ENCODE data around the gene NR2E3. TPM values are rescaled to one million over a fixed set of nuclear protein-coding genes. Genes with fewer than 3 reads are reported as not detected.

The NR2E3 gene
- total and polyA plus RNA-seq, 9 of the 15 experiments (the other 6 are each of a cell fraction or from before 2014, with no cell fraction given), result not detected

DNA sequence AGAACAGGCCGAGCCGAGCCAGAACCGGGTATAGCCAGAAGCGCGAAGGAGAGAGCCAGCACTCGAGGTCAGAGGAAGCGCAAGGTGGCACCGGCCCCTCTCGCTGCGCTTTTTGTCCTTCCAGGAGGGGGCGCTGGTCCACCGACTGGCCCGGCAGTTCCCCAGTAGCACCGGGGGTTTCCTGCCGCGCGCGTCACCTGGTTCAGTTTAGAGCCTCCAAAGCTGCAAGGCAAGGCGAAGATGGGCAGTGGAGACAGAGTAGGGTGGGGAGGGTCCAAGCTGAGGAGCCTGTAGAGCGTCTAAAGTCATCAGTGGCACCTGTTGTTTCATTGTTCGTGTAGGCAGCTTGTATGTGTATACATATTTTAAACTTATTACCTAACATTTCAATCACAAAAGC is 7.6 kb upstream of the NR2E3 start:
- no TSS peak for BruUV-seq (replicated peaks)
- no peak overlapping the region for H3K4me2 ChIP-seq (ENCODE audit: insufficient read depth, low read length)
- H3K27ac ChIP-seq (ENCODE audit: extremely low read depth, low read depth, low read length), result no peak overlapping the region
- DNase-seq (ENCODE audit: extremely low read depth in 1 of 4, low spot score in 3 of 4) (peak; percentile 49 to 65 (median 62)), ATAC-seq (peak; percentile 88), FAIRE-seq (peak; percentile 69)
- H3K4me3 ChIP-seq, result no peak overlapping the region
- H4K20me1 ChIP-seq (replicated peaks; ENCODE audit: control insufficient read depth, insufficient read depth, low read length), result no peaks in the 10 kb centered on the region; the same call in none of the 2 replicates
- no peak overlapping the region for H3K9ac ChIP-seq (ENCODE audit: insufficient read depth in 1 of 2, low read depth in 2 of 2, low read length in 2 of 2)
- no peaks in the 10 kb centered on the region for H3K9me1 ChIP-seq (ENCODE audit: control insufficient read depth, insufficient read depth, low read length)
- no peaks in the 10 kb centered on the region for H3K9me3 ChIP-seq (replicated peaks; ENCODE audit: control insufficient read depth, insufficient read depth, low read depth, low read length)
- no peak overlapping the region for H2AFZ ChIP-seq (ENCODE audit: low read depth, low read length)
- intact Hi-C loops (cut with micrococcal nuclease) (loop anchor here (1.0 to 10.0 kb wide), 3 partner anchors 354 to 418 kb away; no protein-coding TSS in a partner anchor), in situ Hi-C loops (cut with MboI) (loop anchor here (5.0 kb wide), 1 partner anchor 55 kb away; no protein-coding TSS in a partner anchor)
- no peaks in the 10 kb centered on the region for H3K79me2 ChIP-seq (ENCODE audit: control insufficient read depth, insufficient read depth, low read length)
- H3K36me3 ChIP-seq (ENCODE audit: control insufficient read depth, insufficient read depth, low read length), result no peaks in the 10 kb centered on the region
- POLR2A ChIA-PET, result interaction anchor here (0.9 kb wide), 1 partner anchor 18 kb away, joined by 6 read pairs; no protein-coding TSS in a partner anchor
- H3K4me1 ChIP-seq (replicated peaks in 1 of 2; ENCODE audit: control insufficient read depth in 2 of 2, insufficient read depth in 2 of 2, low read length in 2 of 2), result peaks cover 0 to 13% of the 10 kb centered on the region in 2 experiments; a peak in 2 of 5 replicates
- 7% methylated on average over 15 of the region's 21 CpGs for whole genome bisulfite sequencing (ENCODE audit: insufficient coverage, low coverage, missing lambda C conversion rate)
- H3K27me3 ChIP-seq (ENCODE audit: control insufficient read depth in 2 of 2, insufficient read depth in 2 of 2, low read length in 2 of 2), result peaks cover 12 to 40% of the 10 kb centered on the region in 2 experiments; a peak in 4 of 5 replicates
- CTCF ChIA-PET (ENCODE audit: low intra/inter-chr PET ratio), result interaction anchor here (0.6 to 2.1 kb wide), 2 partner anchors 266 to 353 kb away, joined by 3 to 14 read pairs; no protein-coding TSS in a partner anchor
- TF ChIP-seq, protein P1, sequence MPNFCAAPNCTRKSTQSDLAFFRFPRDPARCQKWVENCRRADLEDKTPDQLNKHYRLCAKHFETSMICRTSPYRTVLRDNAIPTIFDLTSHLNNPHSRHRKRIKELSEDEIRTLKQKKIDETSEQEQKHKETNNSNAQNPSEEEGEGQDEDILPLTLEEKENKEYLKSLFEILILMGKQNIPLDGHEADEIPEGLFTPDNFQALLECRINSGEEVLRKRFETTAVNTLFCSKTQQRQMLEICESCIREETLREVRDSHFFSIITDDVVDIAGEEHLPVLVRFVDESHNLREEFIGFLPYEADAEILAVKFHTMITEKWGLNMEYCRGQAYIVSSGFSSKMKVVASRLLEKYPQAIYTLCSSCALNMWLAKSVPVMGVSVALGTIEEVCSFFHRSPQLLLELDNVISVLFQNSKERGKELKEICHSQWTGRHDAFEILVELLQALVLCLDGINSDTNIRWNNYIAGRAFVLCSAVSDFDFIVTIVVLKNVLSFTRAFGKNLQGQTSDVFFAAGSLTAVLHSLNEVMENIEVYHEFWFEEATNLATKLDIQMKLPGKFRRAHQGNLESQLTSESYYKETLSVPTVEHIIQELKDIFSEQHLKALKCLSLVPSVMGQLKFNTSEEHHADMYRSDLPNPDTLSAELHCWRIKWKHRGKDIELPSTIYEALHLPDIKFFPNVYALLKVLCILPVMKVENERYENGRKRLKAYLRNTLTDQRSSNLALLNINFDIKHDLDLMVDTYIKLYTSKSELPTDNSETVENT (CRISPR knock-in tag; IDR thresholded peaks at IDR 0.05), result no peak
- TF ChIP-seq, protein P2, sequence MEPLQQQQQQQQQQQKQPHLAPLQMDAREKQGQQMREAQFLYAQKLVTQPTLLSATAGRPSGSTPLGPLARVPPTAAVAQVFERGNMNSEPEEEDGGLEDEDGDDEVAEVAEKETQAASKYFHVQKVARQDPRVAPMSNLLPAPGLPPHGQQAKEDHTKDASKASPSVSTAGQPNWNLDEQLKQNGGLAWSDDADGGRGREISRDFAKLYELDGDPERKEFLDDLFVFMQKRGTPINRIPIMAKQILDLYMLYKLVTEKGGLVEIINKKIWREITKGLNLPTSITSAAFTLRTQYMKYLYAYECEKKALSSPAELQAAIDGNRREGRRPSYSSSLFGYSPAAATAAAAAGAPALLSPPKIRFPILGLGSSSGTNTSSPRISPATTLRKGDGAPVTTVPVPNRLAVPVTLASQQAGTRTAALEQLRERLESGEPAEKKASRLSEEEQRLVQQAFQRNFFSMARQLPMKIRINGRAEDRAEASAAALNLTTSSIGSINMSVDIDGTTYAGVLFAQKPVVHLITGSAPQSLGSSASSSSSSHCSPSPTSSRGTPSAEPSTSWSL (CRISPR knock-in tag; IDR thresholded peaks at IDR 0.05; ENCODE audit: borderline replicate concordance), result no peak
- TF ChIP-seq, protein P3, sequence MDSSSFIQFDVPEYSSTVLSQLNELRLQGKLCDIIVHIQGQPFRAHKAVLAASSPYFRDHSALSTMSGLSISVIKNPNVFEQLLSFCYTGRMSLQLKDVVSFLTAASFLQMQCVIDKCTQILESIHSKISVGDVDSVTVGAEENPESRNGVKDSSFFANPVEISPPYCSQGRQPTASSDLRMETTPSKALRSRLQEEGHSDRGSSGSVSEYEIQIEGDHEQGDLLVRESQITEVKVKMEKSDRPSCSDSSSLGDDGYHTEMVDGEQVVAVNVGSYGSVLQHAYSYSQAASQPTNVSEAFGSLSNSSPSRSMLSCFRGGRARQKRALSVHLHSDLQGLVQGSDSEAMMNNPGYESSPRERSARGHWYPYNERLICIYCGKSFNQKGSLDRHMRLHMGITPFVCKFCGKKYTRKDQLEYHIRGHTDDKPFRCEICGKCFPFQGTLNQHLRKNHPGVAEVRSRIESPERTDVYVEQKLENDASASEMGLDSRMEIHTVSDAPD (CRISPR knock-in tag; IDR thresholded peaks at IDR 0.05), result no peak
- TF ChIP-seq SMAD2 (IDR thresholded peaks at IDR 0.05; ENCODE audit: low read depth, low read length), result no peak
- peak; percentile 26; the same call in 1 of the 2 replicates for TF ChIP-seq STAG1 (CRISPR knock-in tag; IDR thresholded peaks at IDR 0.05; ENCODE audit: borderline replicate concordance)
- TF ChIP-seq, protein P4, sequence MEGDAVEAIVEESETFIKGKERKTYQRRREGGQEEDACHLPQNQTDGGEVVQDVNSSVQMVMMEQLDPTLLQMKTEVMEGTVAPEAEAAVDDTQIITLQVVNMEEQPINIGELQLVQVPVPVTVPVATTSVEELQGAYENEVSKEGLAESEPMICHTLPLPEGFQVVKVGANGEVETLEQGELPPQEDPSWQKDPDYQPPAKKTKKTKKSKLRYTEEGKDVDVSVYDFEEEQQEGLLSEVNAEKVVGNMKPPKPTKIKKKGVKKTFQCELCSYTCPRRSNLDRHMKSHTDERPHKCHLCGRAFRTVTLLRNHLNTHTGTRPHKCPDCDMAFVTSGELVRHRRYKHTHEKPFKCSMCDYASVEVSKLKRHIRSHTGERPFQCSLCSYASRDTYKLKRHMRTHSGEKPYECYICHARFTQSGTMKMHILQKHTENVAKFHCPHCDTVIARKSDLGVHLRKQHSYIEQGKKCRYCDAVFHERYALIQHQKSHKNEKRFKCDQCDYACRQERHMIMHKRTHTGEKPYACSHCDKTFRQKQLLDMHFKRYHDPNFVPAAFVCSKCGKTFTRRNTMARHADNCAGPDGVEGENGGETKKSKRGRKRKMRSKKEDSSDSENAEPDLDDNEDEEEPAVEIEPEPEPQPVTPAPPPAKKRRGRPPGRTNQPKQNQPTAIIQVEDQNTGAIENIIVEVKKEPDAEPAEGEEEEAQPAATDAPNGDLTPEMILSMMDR (IDR thresholded peaks at IDR 0.05 in 2 of 3, conservative IDR thresholded peaks at IDR 0.05 in 1 of 3; ENCODE audit: insufficient read depth in 2 of 3, low read depth in 1 of 3, low read length in 3 of 3), result peak; percentile 69 to 82 (median 74)
- no peak for TF ChIP-seq ZNF561 (CRISPR knock-in tag; conservative IDR thresholded peaks at IDR 0.05)
- no peak for TF ChIP-seq NR2F6 (CRISPR knock-in tag; IDR thresholded peaks at IDR 0.05)
- TF ChIP-seq SMC3 (conservative IDR thresholded peaks at IDR 0.05; ENCODE audit: insufficient read depth, low read depth, low read length), result peak; percentile 25; the same call in 1 of the 2 replicates
- no peak for TF ChIP-seq E2F3 (CRISPR knock-in tag; IDR thresholded peaks at IDR 0.05)
- peak; percentile 37 to 73; a peak in 3 of 4 replicates for TF ChIP-seq RAD21 (CRISPR knock-in tag; conservative IDR thresholded peaks at IDR 0.05 in 1 of 2, IDR thresholded peaks at IDR 0.05 in 1 of 2)
- TF ChIP-seq RBM22 (IDR thresholded peaks at IDR 0.05; ENCODE audit: low read depth, low read length, poor library complexity, severe bottlenecking), result no peak
- TF ChIP-seq CBFA2T3 (IDR thresholded peaks at IDR 0.05), result no peak
- no peak for TF ChIP-seq FOXJ2 (tag; IDR thresholded peaks at IDR 0.05)
- no peak for TF ChIP-seq GABPB2 (CRISPR knock-in tag; conservative IDR thresholded peaks at IDR 0.05)

Data from K562 (cell line).